Psoas muscle (tissue), 8 donors: ENCODE results near the gene RAMP1. TPM values are rescaled to one million over a fixed set of nuclear protein-coding genes. Genes with fewer than 3 reads are reported as not detected.

Source experiments
- ATAC-seq, 4 donors: fragments of 200-7000 bp; cut with Tn5 transposase; one replicate each; pipeline ENCODE4 v1.9.1; 2020; ENCODE audit warnings: moderate library complexity in 3 of 4, mild to moderate bottlenecking in 2 of 4
- DNase-seq, 2 donors: peaks; one replicate each; pipeline ENCODE4 v3.0.0-alpha.2; 2020
- H3K27ac ChIP-seq: fragments of 200-600 bp; one replicate; pipeline ENCODE4 v1.8.0; 2022
- H3K27me3 ChIP-seq, 3 donors: fragments of 200-600 bp in 1 of 3; one replicate each; pipeline versions ENCODE4 v1.6.1 to v1.8.0; 2013 to 2022; ENCODE audit warnings: low read length in 2 of 3, mild to moderate bottlenecking in 2 of 3, moderate library complexity in 1 of 3; ENCODE audit not compliant: insufficient read depth in 3 of 3
- H3K36me3 ChIP-seq, 2 donors: fragments of 200-600 bp in 1 of 2; one replicate each; pipeline versions ENCODE4 v1.6.1 to v1.8.0; 2013 to 2022; ENCODE audit warnings: low read depth in 1 of 2, mild to moderate bottlenecking in 1 of 2, moderate library complexity in 1 of 2; ENCODE audit not compliant: insufficient read depth in 1 of 2
- H3K4me1 ChIP-seq: fragments of 200-600 bp; one replicate; pipeline ENCODE4 v1.8.0; 2022
- H3K4me3 ChIP-seq: fragments of 200-600 bp; one replicate; pipeline ENCODE4 v1.8.0; 2022; ENCODE audit warnings: mild to moderate bottlenecking
- H3K9me3 ChIP-seq: fragments of 200-600 bp; one replicate; pipeline ENCODE4 v1.8.0; 2022
- CTCF ChIP-seq: fragments of 200-600 bp; IDR thresholded peaks from one replicate; pipeline ENCODE4 v1.8.0; 2022; ENCODE audit warnings: antibody characterized with exemption
- WGBS, 3 donors: extraction: QIAGEN DNeasy Blood & Tissue Kit; methylation state at CpG; one replicate each; pipeline versions ENCODE4 v1.1.6 to v1.1.7; 2013; 5-methylcytosine and 5-hydroxymethylcytosine counted together
- intact Hi-C, 2 donors: fragments of 100-400 bp; cut with DNase I; formaldehyde crosslinking; loops; one replicate each; pipeline versions ENCODE4 v1.11.0 to v1.14.2; 2022
- polyA plus RNA-seq, 3 donors: library from polyadenylated mRNA; stranded (reverse); fragments of 200-250 nt; gene quantifications; one replicate each; pipeline ENCODE4 v1.2.3, GENCODE V29; 2013
- total RNA-seq, 4 donors: library from RNA; stranded (reverse); fragmentation: NEBNext Ultra II Directional in 2 of 4; extraction: Animal tissue kit (Norgen Biotek cat#: 25700) in 2 of 4; gene quantifications; one replicate each; pipeline versions ENCODE4 v1.2.1 to v1.2.4, GENCODE V29; 2021 to 2023
- donor health status: healthy with polysubstance abuse.
- donor health status: DM: no; HTN: no; CAD: no; lungs with moderate emphysema.
- donor health status: Bipolar disorder and iron deficiency.
- donor health status: healthy.
- donor health status: DM: yes; HTN: yes; CAD: no.
- donor health status: DM: no; HTN: no; CAD: no.
- donor health status: DM: no; HTN: no; CAD: no.
- donor health status: DM: yes; HTN: yes; CAD: no.

Gene RAMP1
- total and polyA plus RNA-seq, 7 donors, result 32.8 to 367 (median 91.9) TPM

GRCh38 chr2:237819231-237819630 lies 40.2 kb upstream of the RAMP1 start:
- ATAC-seq (no peak), DNase-seq (no peak)
- no peaks in the 10 kb centered on the region for H3K36me3 ChIP-seq
- H3K27me3 ChIP-seq, result no peaks in the 10 kb centered on the region
- WGBS, 3 donors, result 89 to 91% (median 89%) methylated on average over 2 of the region's 2 CpGs
- no peaks in the 10 kb centered on the region for H3K4me1 ChIP-seq
- no peaks in the 10 kb centered on the region for H3K9me3 ChIP-seq
- intact Hi-C loops, result no loop called here
- H3K27ac ChIP-seq, result no peak overlapping the region
- no peak for TF ChIP-seq CTCF
- H3K4me3 ChIP-seq, result no peak overlapping the region

GRCh38 chr2:237820421-237820820 lies 39.0 kb upstream of the RAMP1 start:
- no peak for TF ChIP-seq CTCF
- WGBS, 3 donors, result 86 to 95% (median 94%) methylated on average over 2 of the region's 2 CpGs
- Histone ChIP-seq H3K4me3 (no peak overlapping the region), H3K4me1 (no peaks in the 10 kb centered on the region), H3K27me3 (no peaks in the 10 kb centered on the region), H3K36me3 (no peaks in the 10 kb centered on the region), H3K27ac (no peak overlapping the region), H3K9me3 (no peaks in the 10 kb centered on the region)
- ATAC-seq, result no peak
- DNase-seq, result no peak
- intact Hi-C loops, result no loop called here

GRCh38 chr2:237823544-237823943 lies 35.9 kb upstream of the RAMP1 start:
- DNase-seq (no peak), ATAC-seq (no peak)
- no peaks in the 10 kb centered on the region for H3K36me3 ChIP-seq
- H3K27me3 ChIP-seq, result no peaks in the 10 kb centered on the region
- 96 to 99% (median 96%) methylated on average over 2 of the region's 2 CpGs for WGBS, 3 donors
- no peak overlapping the region for H3K4me3 ChIP-seq
- H3K27ac ChIP-seq, result no peak overlapping the region
- intact Hi-C loops, result no loop called here
- H3K4me1 ChIP-seq, result no peaks in the 10 kb centered on the region
- no peak for TF ChIP-seq CTCF
- H3K9me3 ChIP-seq, result no peaks in the 10 kb centered on the region

GRCh38 chr2:237824085-237824484 lies 35.3 kb upstream of the RAMP1 start:
- Histone ChIP-seq H3K27me3 (no peaks in the 10 kb centered on the region), H3K36me3 (no peaks in the 10 kb centered on the region), H3K4me3 (no peak overlapping the region), H3K4me1 (no peaks in the 10 kb centered on the region), H3K9me3 (no peaks in the 10 kb centered on the region), H3K27ac (no peak overlapping the region)
- DNase-seq, result no peak
- WGBS, 3 donors, result 86 to 89% (median 87%) methylated on average over 6 of the region's 6 CpGs
- intact Hi-C loops, result no loop called here
- TF ChIP-seq CTCF, result no peak
- no peak for ATAC-seq

- H3K9me3 ChIP-seq, result no peaks in the 10 kb centered on the region
- H3K27me3 ChIP-seq, result no peaks in the 10 kb centered on the region
- H3K27ac ChIP-seq, result no peak overlapping the region
- ATAC-seq, result no peak
- no peak for TF ChIP-seq CTCF
- H3K36me3 ChIP-seq, result no peaks in the 10 kb centered on the region
- H3K4me1 ChIP-seq, result no peaks in the 10 kb centered on the region
- DNase-seq, result no peak
- no peak overlapping the region for H3K4me3 ChIP-seq
- WGBS, 3 donors, result 90 to 93% (median 91%) methylated on average over 3 of the region's 3 CpGs
- intact Hi-C loops, result no loop called here
Measured at GRCh38 chr2:237827421-237827987, 31.9 kb upstream of the RAMP1 start.
